Lower leg skin (tissue), 3 donors: ENCODE results near the gene AMN.

ENCODE experiments used
- POLR2A ChIP-seq, 2 donors: fragments of 450-650 bp; IDR thresholded peaks; one replicate each; pipeline ENCODE4 v1.6.1; 2016 to 2017; ENCODE audit warnings: antibody characterized with exemption in 2 of 2, mild to moderate bottlenecking in 1 of 2, moderate library complexity in 1 of 2
- TF ChIP-seq, protein P1 (sequence below), 3 donors: fragments of 450-650 bp; IDR thresholded peaks; one replicate each; pipeline ENCODE4 v1.5.1; 2016; ENCODE audit warnings: antibody characterized with exemption in 3 of 3, mild to moderate bottlenecking in 3 of 3, moderate library complexity in 2 of 3

GRCh38 chr14:102977475-102977874 is 55.0 kb downstream of the AMN start:
- no peak for TF ChIP-seq POLR2A (IDR thresholded peaks at IDR 0.05)
- TF ChIP-seq, protein P1, sequence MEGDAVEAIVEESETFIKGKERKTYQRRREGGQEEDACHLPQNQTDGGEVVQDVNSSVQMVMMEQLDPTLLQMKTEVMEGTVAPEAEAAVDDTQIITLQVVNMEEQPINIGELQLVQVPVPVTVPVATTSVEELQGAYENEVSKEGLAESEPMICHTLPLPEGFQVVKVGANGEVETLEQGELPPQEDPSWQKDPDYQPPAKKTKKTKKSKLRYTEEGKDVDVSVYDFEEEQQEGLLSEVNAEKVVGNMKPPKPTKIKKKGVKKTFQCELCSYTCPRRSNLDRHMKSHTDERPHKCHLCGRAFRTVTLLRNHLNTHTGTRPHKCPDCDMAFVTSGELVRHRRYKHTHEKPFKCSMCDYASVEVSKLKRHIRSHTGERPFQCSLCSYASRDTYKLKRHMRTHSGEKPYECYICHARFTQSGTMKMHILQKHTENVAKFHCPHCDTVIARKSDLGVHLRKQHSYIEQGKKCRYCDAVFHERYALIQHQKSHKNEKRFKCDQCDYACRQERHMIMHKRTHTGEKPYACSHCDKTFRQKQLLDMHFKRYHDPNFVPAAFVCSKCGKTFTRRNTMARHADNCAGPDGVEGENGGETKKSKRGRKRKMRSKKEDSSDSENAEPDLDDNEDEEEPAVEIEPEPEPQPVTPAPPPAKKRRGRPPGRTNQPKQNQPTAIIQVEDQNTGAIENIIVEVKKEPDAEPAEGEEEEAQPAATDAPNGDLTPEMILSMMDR (IDR thresholded peaks at IDR 0.05), result no peak
